ENCODE results near the gene VN1R2.
"Not testable (repeated sequence)": the region's sequence is repeated elsewhere in the genome, so short reads cannot be mapped to it uniquely, and the experiment has no call there.

Gene VN1R2, protein sequence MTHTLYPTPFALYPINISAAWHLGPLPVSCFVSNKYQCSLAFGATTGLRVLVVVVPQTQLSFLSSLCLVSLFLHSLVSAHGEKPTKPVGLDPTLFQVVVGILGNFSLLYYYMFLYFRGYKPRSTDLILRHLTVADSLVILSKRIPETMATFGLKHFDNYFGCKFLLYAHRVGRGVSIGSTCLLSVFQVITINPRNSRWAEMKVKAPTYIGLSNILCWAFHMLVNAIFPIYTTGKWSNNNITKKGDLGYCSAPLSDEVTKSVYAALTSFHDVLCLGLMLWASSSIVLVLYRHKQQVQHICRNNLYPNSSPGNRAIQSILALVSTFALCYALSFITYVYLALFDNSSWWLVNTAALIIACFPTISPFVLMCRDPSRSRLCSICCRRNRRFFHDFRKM

DNA sequence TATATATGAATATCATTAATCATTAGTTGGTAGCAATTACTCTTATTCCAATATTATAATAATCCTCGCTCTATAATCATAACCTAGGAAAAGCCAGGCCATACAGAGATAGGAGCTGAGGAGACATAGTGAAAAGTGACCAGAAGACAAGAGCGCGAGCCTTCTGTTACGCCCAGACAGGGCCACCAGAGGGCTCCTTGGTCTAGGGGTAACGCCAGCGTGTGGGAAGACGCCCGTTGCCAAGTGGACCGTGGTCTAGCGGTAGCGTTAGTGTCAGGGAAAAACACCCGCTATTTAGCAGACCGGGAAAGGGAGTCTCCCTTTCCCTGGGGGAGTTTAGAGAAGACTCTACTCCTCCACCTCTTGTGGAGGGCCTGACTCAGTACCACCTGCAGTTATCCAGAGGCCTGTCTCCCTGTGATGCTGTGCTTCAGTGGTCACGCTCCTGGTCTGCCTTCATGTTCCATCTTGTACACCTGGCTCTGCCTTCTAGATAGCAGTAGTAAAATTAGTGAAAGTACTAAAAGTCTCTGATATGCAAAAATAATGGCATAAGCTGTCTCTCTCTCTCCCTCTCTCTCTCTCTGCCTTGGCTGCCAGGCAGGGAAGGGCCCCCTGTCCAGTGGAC is at the start of gene VN1R2:
VN1R2 (plus strand) TSS at position 578 of the 628 bp plus-strand sequence. CDS start 84 bp downstream, outside the sequence.
- not testable (repeated sequence) for DNase-seq

DNA sequence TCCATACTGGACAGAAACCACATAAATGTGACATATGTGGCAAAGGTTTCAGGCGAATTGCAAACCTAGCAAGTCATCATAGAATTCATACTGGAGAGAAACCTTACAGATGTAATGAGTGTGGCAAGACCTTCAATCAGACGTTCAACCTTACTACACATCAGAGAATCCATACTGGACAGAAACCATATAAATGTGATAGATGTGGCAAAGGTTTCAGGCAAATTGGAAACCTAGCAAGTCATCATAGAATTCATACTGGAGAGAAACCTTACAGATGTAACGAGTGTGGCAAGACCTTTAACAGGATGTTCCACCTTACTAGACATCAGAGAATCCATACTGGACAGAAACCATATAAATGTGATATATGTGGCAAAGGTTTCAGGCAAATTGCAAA is 46.5 kb upstream of the VN1R2 start:
- not testable (repeated sequence) for DNase-seq

DNA sequence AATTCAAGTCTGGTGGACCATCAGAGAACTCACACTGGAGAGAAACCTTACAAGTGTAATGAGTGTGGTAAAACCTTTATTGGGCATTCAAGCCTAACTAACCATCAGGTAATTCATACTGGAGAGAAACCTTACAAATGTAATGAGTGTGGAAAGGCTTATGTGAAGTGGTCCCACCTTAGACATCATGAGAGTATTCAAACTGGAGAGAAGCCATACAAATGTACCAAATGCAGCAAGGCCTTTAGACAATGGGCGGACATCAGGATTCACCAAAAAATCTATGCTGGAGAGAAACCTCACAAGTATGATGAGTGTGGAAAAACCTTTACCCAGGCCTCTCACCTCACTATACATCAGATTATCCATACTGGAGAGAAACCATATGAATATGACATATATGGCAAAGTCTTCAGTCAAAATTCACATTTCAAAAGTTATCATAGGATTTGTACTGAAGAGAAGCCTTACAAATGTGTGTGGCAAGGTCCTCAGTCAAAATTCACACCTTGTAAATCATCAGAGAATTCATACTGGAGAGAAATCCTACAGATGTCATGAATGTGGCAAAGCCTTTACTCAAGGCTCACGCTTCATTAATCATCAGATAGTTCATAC is 45.3 kb upstream of the VN1R2 start:
- no peak for DNase-seq

- DNase-seq = not testable (repeated sequence)
These were observed 35.4 kb upstream of the VN1R2 start for GRCh38 chr19:53222716-53223115.

- DNase-seq = no peak
These were observed 33.5 kb upstream of the VN1R2 start for GRCh38 chr19:53224606-53225005.

DNA sequence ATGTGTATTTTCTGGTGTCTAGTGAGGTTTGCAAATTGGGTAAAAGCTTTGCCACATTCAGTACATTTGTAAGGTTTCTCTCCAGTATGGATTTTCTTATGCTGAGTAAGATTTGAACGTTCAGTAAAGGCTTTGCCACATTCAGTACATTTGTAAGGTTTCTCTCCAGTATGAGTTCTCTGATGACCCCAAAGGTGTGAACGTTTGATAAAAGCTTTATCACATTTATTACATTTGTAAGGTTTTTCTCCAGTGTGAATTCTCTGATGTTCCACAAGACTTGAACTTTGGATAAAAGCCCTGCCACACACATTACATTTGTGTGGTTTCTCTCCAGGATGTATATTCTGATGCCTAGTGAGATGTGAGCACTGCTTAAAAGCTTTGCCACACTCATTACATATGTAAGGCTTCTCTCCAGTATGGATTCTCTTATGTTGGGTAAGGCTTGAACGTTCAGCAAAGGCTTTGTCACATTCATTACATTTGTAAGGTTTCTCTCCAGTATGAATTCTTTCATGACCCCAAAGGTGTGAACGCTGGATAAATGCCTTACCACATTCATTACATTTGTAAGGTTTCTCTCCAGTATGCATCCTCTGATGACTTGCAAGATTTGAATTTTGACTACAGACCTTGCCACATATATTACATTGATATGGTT is 20.8 kb upstream of the VN1R2 start:
- DNase-seq = no peak

- DNase-seq = no peak
These were observed 11.6 kb upstream of the VN1R2 start for GRCh38 chr19:53246498-53246897.

DNA sequence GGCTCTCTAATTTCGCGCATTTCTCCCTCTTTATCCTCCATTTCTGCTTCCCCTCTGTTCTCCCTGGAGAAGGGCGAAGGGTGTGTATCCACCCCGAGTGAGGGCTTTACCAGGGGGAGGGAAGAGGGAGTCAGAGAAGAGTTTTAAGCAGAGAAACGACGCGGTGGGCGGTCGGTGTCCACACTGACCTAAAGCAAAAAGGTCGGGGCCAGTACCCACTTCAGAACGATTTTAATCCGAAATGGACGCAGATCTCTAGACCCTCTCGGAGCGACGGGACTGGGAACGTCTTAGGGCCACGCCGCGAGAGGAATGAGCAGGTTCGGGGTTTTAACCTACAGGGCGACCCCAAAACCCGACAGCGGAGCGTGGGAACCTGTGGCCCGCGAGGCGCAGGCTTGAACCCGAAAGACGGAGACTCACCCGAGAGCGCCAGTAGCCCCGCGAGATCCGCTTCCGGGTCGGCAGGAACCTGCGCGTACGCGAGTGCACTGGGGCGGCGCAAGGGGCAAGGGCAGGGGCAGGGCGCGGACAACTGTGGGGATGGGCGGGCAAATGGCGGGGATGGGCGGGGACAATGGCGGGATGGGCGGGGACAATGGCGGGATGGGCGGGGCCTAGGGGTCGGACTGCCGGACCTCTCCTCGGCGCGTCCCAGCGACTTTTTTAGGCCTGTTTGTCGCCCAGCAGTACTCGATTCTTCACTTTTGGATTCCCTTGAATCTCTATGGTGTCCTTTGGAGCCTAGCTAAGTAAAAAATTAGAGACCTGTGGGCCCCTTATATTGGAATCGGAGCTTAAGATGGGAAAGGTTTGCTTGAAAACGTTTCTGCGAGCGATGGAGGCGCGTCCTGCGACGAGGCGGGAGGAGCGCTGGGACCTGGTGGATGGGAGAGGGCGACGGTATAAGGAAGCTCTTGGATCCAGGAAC is 3.4 kb upstream of the VN1R2 start, which contains the start of gene ZNF677:
ZNF677 (minus strand) TSS at position 463 of the 931 bp plus-strand sequence. CDS start 3,323 bp downstream, outside the sequence.
- DNase-seq = peak; percentile 93

GRCh38 chr19:53267623-53268022 is 9.5 kb downstream of the VN1R2 start, which contains the start of gene VN1R4:
Gene VN1R4 (minus strand): TSS chr19:53267723. CDS start chr19:53267665, 58 bp downstream.
- DNase-seq = not testable (repeated sequence)

DNA sequence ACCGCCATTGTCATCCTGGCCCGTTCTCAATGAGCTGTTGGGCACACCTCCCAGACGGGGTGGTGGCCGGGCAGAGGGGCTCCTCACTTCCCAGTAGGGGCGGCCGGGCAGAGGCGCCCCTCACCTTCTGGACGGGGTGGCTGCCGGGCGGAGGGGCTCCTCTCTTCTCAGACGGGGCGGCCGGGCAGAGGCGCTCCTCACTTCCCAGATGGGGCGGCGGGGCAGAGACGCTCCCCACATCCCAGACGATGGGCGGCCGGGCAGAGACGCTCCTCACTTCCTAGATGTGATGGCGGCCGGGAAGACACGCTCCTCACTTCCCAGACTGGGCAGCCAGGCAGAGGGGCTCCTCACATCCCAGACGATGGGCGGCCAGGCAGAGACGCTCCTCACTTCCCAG is 11.8 kb downstream of the VN1R2 start:
- not testable (repeated sequence) for DNase-seq

DNA sequence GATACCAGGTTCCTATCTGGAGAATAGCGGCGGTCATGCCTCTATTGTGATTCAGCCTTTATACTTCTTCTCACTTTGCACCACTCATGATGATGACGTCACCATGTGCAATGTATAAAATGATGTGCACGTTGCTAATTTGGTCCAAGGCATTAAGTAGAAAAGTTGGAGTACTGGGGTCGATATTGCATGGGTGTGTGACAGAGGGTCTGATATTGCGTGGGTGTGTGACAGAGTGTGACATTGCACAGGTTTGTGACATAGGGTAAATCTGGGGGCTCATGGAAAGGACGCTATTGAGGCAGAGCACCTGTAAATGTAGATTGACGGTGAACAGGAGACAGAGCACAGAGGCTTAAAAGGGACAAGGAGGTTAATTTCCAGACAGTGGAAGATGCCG is 14.0 kb downstream of the VN1R2 start:
- no peak for DNase-seq

- DNase-seq = no peak
These were observed 17.4 kb downstream of the VN1R2 start for GRCh38 chr19:53275480-53275879.

- DNase-seq = not testable (repeated sequence)
These were observed 23.9 kb downstream of the VN1R2 start for GRCh38 chr19:53281947-53282346.

DNA sequence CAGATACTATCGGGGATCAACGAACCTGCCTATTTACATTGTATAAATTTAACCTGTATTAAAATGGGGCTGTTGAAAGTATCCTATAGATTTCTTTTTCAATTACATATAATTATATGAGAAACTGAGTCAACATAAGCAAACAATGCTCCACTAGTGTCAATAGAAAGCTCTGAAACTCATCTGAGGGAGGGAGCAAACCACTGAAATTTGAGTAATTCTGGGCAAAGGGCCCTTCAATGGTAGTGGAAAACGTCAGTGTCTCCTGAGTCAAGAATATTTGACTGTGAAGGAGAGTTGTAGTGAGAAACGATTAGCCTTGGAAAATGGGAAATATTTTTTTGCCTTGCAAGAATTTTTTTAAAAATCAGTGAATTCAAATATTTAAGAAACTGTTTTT is 27.0 kb downstream of the VN1R2 start:
- DNase-seq = no peak

- no peak for DNase-seq
These were observed 32.9 kb downstream of the VN1R2 start for GRCh38 chr19:53290758-53291549.

DNA sequence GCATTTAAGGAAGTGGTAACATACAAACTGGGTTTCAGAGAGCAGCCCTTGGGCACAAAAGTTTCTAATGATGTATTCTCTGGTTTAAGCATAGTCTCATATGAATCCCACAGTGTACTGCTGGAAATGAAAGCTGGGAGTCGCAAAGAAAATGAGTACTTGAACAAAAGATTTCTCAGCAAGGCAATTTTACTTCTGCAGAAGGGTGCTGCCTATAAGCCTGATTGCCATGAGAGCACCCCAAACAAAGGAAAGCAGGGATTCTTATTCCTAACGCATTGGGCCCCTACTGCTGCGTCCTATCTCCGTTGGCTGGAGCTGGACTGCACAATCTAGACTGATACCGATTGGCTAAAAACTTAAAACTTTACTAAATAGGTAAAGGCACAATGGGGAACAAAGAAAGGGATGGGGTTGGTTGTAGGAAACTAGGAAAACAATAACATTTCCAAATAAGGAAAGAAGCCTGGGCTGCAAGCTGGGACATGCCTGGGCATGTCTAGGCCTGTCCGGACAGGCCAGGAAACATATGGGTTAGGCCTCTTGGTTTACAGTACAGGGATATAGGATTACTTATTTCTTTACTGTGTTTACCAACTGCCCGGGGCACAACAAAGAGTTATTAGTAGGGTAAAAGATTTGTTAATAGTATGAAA is 36.8 kb downstream of the VN1R2 start:
- DNase-seq = no peak

DNA sequence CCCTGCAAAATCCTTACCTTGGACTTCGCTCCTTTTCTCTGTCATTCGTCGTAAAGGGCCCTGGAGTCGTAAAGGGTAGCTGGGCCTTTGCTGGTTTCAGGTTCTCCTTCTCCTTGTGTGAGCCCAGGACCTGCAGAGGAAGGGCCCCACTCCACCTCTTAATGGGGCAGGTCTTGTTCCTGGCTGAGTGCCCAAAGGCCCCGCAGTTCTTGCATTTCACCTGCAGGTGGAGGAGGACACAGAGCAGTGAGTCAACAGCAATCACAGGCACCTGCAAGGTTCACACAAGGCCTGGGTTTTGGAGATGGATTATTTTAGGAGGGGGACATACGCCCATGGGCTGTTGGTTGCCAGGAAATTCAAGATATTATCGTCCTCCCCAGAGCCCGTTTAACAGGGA is 43.2 kb downstream of the VN1R2 start:
- DNase-seq = not testable (repeated sequence)

- peak; percentile 49 for DNase-seq
These were observed 50.3 kb downstream of the VN1R2 start for GRCh38 chr19:53308339-53308811.
